DOHH2 (cell line): Measurements from ENCODE around the gene RPL32.

Source experiments
- H3F3A ChIP-seq: fragments of 200-600 bp; sonication (generic), shearing (Covaris generic); 2 replicates; pipeline ENCODE4 v1.6.0; 2016; ENCODE audit warnings: antibody characterized with exemption, mild to moderate bottlenecking; ENCODE audit not compliant: control insufficient read depth, insufficient read depth
- H3K27ac ChIP-seq: fragments of 200-600 bp; sonication (generic); 2 replicates; pipeline ENCODE4 v1.5.1; 2014; ENCODE audit warnings: low read depth, mild to moderate bottlenecking, low read length, moderate library complexity
- H3K27me3 ChIP-seq: fragments of 200-600 bp; sonication (generic); 2 replicates; pipeline ENCODE4 v1.6.1; 2014; ENCODE audit warnings: mild to moderate bottlenecking, low read length, mixed read lengths; ENCODE audit not compliant: control insufficient read depth
- H3K36me3 ChIP-seq: fragments of 200-600 bp; sonication (generic); 2 replicates; pipeline ENCODE4 v1.6.1; 2014; ENCODE audit warnings: mild to moderate bottlenecking, low read length, moderate library complexity, mixed read lengths; ENCODE audit not compliant: control insufficient read depth
- H3K4me1 ChIP-seq: fragments of 200-600 bp; sonication (generic); 2 replicates; pipeline ENCODE4 v1.6.1; 2014; ENCODE audit warnings: mild to moderate bottlenecking, low read length, mixed read lengths; ENCODE audit not compliant: control insufficient read depth
- H3K4me2 ChIP-seq: fragments of 200-600 bp; sonication (generic); 2 replicates; pipeline ENCODE4 v1.6.0; 2014; ENCODE audit warnings: mild to moderate bottlenecking, low read length, moderate library complexity
- H3K4me3 ChIP-seq: fragments of 200-600 bp; sonication (generic); 2 replicates; pipeline ENCODE4 v1.5.1; 2014; ENCODE audit warnings: mild to moderate bottlenecking, low read length, mixed read lengths
- H3K79me2 ChIP-seq: fragments of 200-600 bp; sonication (generic); 2 replicates; pipeline ENCODE4 v1.6.1; 2014; ENCODE audit warnings: mild to moderate bottlenecking, low read length, mixed read lengths; ENCODE audit not compliant: control insufficient read depth
- H3K9me2 ChIP-seq: fragments of 200-600 bp; sonication (generic); replicated peaks from 2 replicates; pipeline ENCODE4 v1.6.1; 2014; ENCODE audit warnings: mild to moderate bottlenecking, low read length, mixed read lengths; ENCODE audit not compliant: control insufficient read depth
- H3K9me3 ChIP-seq: fragments of 200-600 bp; sonication (generic); 2 replicates; pipeline ENCODE4 v1.6.1; 2014; ENCODE audit warnings: antibody characterized with exemption, low read length, mixed read lengths; ENCODE audit not compliant: control insufficient read depth, insufficient read depth
- H4K20me1 ChIP-seq: fragments of 200-600 bp; sonication (generic); 2 replicates; pipeline ENCODE4 v1.6.0; 2014; ENCODE audit warnings: low read depth, mild to moderate bottlenecking, antibody characterized with exemption, low read length, moderate library complexity; ENCODE audit not compliant: control insufficient read depth, insufficient read depth
- CTCF ChIP-seq: fragments of 200-600 bp; sonication (generic); IDR thresholded peaks from one replicate; pipeline ENCODE4 v1.5.1; 2014; ENCODE audit warnings: antibody characterized with exemption, mild to moderate bottlenecking, low read depth, low read length; ENCODE audit not compliant: poor library complexity, severe bottlenecking
- EZH2phosphoT487 ChIP-seq: fragments of 200-600 bp; sonication (generic); IDR thresholded peaks from 2 replicates; pipeline ENCODE4 v1.6.1; 2017; ENCODE audit warnings: borderline replicate concordance, mild to moderate bottlenecking, antibody characterized with exemption, low read length, moderate library complexity, mixed read lengths

Gene RPL32

GRCh38 chr3:12830785-12831156 is 10.6 kb downstream of the RPL32 start:
- H3K4me2 ChIP-seq = no peak overlapping the region
- TF ChIP-seq CTCF = peak; percentile 34
- no peak for TF ChIP-seq EZH2phosphoT487

GRCh38 chr3:12829886-12830784 is 11.2 kb downstream of the RPL32 start:
- no peaks in the 10 kb centered on the region for H3K4me1 ChIP-seq
- no peaks in the 10 kb centered on the region for H3K79me2 ChIP-seq
- TF ChIP-seq EZH2phosphoT487 (no peak), CTCF (no peak)
- H4K20me1 ChIP-seq = peaks cover 3% of the 10 kb centered on the region; the same call in 1 of the 2 replicates
- no peaks in the 10 kb centered on the region for H3K9me2 ChIP-seq
- no peak overlapping the region for H3K27ac ChIP-seq
- H3K36me3 ChIP-seq = peaks cover 41% of the 10 kb centered on the region
- no peak overlapping the region for H3K4me3 ChIP-seq
- no peak overlapping the region for H3K4me2 ChIP-seq
- H3F3A ChIP-seq = peaks cover 44% of the 10 kb centered on the region
- no peaks in the 10 kb centered on the region for H3K27me3 ChIP-seq
- no peaks in the 10 kb centered on the region for H3K9me3 ChIP-seq

More at GRCh38 chr3:12830785-12831156, 10.6 kb downstream of the RPL32 start:
- Histone ChIP-seq H3K27me3 (no peaks in the 10 kb centered on the region), H3K9me3 (no peaks in the 10 kb centered on the region), H3K79me2 (no peaks in the 10 kb centered on the region), H3K4me3 (no peak overlapping the region), H3K27ac (no peak overlapping the region), H3F3A (peaks cover 51% of the 10 kb centered on the region), H4K20me1 (peaks cover 9% of the 10 kb centered on the region; the same call in 1 of the 2 replicates), H3K4me1 (no peaks in the 10 kb centered on the region), H3K36me3 (peaks cover 47% of the 10 kb centered on the region), H3K9me2 (no peaks in the 10 kb centered on the region)

GRCh38 chr3:12829404-12829803 is 12.0 kb downstream of the RPL32 start:
- H3K36me3 ChIP-seq = peaks cover 34% of the 10 kb centered on the region
- peaks cover 3% of the 10 kb centered on the region; the same call in 1 of the 2 replicates for H4K20me1 ChIP-seq
- H3K9me3 ChIP-seq = no peaks in the 10 kb centered on the region
- no peak overlapping the region for H3K4me3 ChIP-seq
- H3K27me3 ChIP-seq = no peaks in the 10 kb centered on the region
- no peaks in the 10 kb centered on the region for H3K9me2 ChIP-seq
- no peak overlapping the region for H3K27ac ChIP-seq
- H3K4me1 ChIP-seq = no peaks in the 10 kb centered on the region
- H3F3A ChIP-seq = peaks cover 37% of the 10 kb centered on the region
- H3K4me2 ChIP-seq = no peak overlapping the region
- no peaks in the 10 kb centered on the region for H3K79me2 ChIP-seq
- TF ChIP-seq EZH2phosphoT487 (no peak), CTCF (no peak)
